Thyroid gland (tissue), 4 donors: ENCODE measurements around the gene PODNL1.

Experiments
- POLR2A ChIP-seq, 2 donors: fragments of 450-650 bp; IDR thresholded peaks; one replicate each; pipeline ENCODE4 v1.6.1; 2017; ENCODE audit warnings: antibody characterized with exemption in 2 of 2, mild to moderate bottlenecking in 2 of 2, moderate library complexity in 1 of 2
- TF ChIP-seq, protein P1 (sequence below), 6 experiments: fragments of 200-600 bp in 3 of 6; fragments of 450-650 bp in 3 of 6; sonication (generic) in 3 of 6; IDR thresholded peaks; one replicate each; pipeline ENCODE4 v1.5.1; 2016 to 2019; ENCODE audit warnings: antibody characterized with exemption in 6 of 6, mild to moderate bottlenecking in 2 of 6, inconsistent platforms in 1 of 6, moderate library complexity in 1 of 6

- TF ChIP-seq, protein P1, sequence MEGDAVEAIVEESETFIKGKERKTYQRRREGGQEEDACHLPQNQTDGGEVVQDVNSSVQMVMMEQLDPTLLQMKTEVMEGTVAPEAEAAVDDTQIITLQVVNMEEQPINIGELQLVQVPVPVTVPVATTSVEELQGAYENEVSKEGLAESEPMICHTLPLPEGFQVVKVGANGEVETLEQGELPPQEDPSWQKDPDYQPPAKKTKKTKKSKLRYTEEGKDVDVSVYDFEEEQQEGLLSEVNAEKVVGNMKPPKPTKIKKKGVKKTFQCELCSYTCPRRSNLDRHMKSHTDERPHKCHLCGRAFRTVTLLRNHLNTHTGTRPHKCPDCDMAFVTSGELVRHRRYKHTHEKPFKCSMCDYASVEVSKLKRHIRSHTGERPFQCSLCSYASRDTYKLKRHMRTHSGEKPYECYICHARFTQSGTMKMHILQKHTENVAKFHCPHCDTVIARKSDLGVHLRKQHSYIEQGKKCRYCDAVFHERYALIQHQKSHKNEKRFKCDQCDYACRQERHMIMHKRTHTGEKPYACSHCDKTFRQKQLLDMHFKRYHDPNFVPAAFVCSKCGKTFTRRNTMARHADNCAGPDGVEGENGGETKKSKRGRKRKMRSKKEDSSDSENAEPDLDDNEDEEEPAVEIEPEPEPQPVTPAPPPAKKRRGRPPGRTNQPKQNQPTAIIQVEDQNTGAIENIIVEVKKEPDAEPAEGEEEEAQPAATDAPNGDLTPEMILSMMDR (IDR thresholded peaks at IDR 0.05) = no peak
- no peak for TF ChIP-seq POLR2A (IDR thresholded peaks at IDR 0.05)
Measured at GRCh38 chr19:13982773-13983172, 44.6 kb upstream of the PODNL1 start.
